OCI-LY1 (cell line): ENCODE measurements around the gene GABRA5.

Experiments used
- H2AFZ ChIP-seq: fragments of 200-600 bp; sonication (generic), shearing (Covaris generic); 2 replicates; pipeline ENCODE4 v1.6.0; 2014; ENCODE audit warnings: antibody characterized with exemption, mild to moderate bottlenecking, low read length
- H3F3A ChIP-seq: fragments of 200-600 bp; sonication (generic), shearing (Covaris generic); 2 replicates; pipeline ENCODE4 v1.6.0; 2014; ENCODE audit warnings: mild to moderate bottlenecking, antibody characterized with exemption, low read length, moderate library complexity; ENCODE audit not compliant: insufficient read depth
- H3K27ac ChIP-seq: fragments of 200-600 bp; sonication (generic); 2 replicates; pipeline ENCODE4 v1.5.1; 2014; ENCODE audit warnings: low read length, mixed run types, mild to moderate bottlenecking, low read depth; ENCODE audit not compliant: poor library complexity, severe bottlenecking
- H3K27me3 ChIP-seq: fragments of 200-600 bp; sonication (generic); 2 replicates; pipeline ENCODE4 v1.6.0; 2014; ENCODE audit warnings: antibody characterized with exemption, mild to moderate bottlenecking, low read length, moderate library complexity; ENCODE audit not compliant: insufficient read depth
- H3K36me3 ChIP-seq: fragments of 200-600 bp; sonication (generic); 2 replicates; pipeline ENCODE4 v1.6.1; 2014; ENCODE audit warnings: mild to moderate bottlenecking, antibody characterized with exemption, low read length, moderate library complexity, mixed read lengths; ENCODE audit not compliant: insufficient read depth
- H3K4me1 ChIP-seq: fragments of 200-600 bp; sonication (generic); 2 replicates; pipeline ENCODE4 v1.5.1; 2014; ENCODE audit warnings: mild to moderate bottlenecking, low read length, moderate library complexity; ENCODE audit not compliant: insufficient read depth, severe bottlenecking
- H3K4me2 ChIP-seq: fragments of 200-600 bp; sonication (generic), shearing (Covaris generic); 2 replicates; pipeline ENCODE4 v1.6.1; 2014; ENCODE audit warnings: low read length
- H3K4me3 ChIP-seq: fragments of 200-600 bp; sonication (generic); 2 replicates; pipeline ENCODE4 v1.5.1; 2014; ENCODE audit warnings: low read length, low read depth, mild to moderate bottlenecking, mixed read lengths; ENCODE audit not compliant: poor library complexity, severe bottlenecking
- H3K79me2 ChIP-seq: fragments of 200-600 bp; shearing (Covaris generic); 2 replicates; pipeline ENCODE4 v1.6.1; 2016; ENCODE audit warnings: mixed run types, low read length, mixed read lengths; ENCODE audit not compliant: insufficient read depth
- H3K9ac ChIP-seq: fragments of 200-600 bp; sonication (generic), shearing (Covaris generic); 2 replicates; pipeline ENCODE4 v1.6.1; 2014; ENCODE audit warnings: mild to moderate bottlenecking, low read length, mixed read lengths
- H3K9me2 ChIP-seq: fragments of 200-600 bp; sonication (generic), shearing (Covaris generic); 2 replicates; pipeline ENCODE4 v1.6.1; 2014; ENCODE audit warnings: low read depth, mild to moderate bottlenecking, low read length, mixed read lengths
- H3K9me3 ChIP-seq: fragments of 200-600 bp; shearing (Covaris generic); 2 replicates; pipeline ENCODE4 v1.6.1; 2014; ENCODE audit warnings: low read length, mixed read lengths
- H4K20me1 ChIP-seq: fragments of 200-600 bp; sonication (generic), shearing (Covaris generic); 2 replicates; pipeline ENCODE4 v1.6.0; 2016; ENCODE audit warnings: mild to moderate bottlenecking, low read length; ENCODE audit not compliant: insufficient read depth
- CTCF ChIP-seq: fragments of 200-600 bp; sonication (generic), shearing (Covaris generic); IDR thresholded peaks from 2 replicates; pipeline ENCODE4 v1.5.1; 2017; ENCODE audit warnings: mild to moderate bottlenecking, antibody characterized with exemption, low read length, moderate library complexity, mixed read lengths
- EZH2 ChIP-seq: fragments of 200-600 bp; sonication (generic), shearing (Covaris generic); IDR thresholded peaks from 2 replicates; pipeline ENCODE4 v1.8.0; 2017; ENCODE audit warnings: borderline replicate concordance, mixed run types, mild to moderate bottlenecking, antibody characterized with exemption, low read length, moderate library complexity, mixed read lengths

Gene GABRA5

GRCh38 chr15:26879706-26880105, 12.8 kb downstream of the GABRA5 start:
- TF ChIP-seq CTCF (no peak), EZH2 (no peak)
- no peaks in the 10 kb centered on the region for H3K4me1 ChIP-seq
- H3K4me3 ChIP-seq: no peak overlapping the region
- no peaks in the 10 kb centered on the region for H3K36me3 ChIP-seq
- no peaks in the 10 kb centered on the region for H3K9me3 ChIP-seq
- no peaks in the 10 kb centered on the region for H3K9me2 ChIP-seq
- H3K79me2 ChIP-seq: no peaks in the 10 kb centered on the region
- H3F3A ChIP-seq: no peaks in the 10 kb centered on the region
- H2AFZ ChIP-seq: no peak overlapping the region
- no peak overlapping the region for H3K9ac ChIP-seq
- no peaks in the 10 kb centered on the region for H3K27me3 ChIP-seq
- no peak overlapping the region for H3K27ac ChIP-seq
- no peak overlapping the region for H3K4me2 ChIP-seq
- no peaks in the 10 kb centered on the region for H4K20me1 ChIP-seq

GRCh38 chr15:26882112-26882511, 15.2 kb downstream of the GABRA5 start:
- Histone ChIP-seq H3K27me3 (no peaks in the 10 kb centered on the region), H3K9me2 (no peaks in the 10 kb centered on the region), H2AFZ (no peak overlapping the region), H3K27ac (no peak overlapping the region), H3F3A (no peaks in the 10 kb centered on the region), H3K9ac (no peak overlapping the region), H3K4me3 (no peak overlapping the region), H3K79me2 (no peaks in the 10 kb centered on the region), H3K36me3 (no peaks in the 10 kb centered on the region), H3K4me2 (no peak overlapping the region), H3K4me1 (no peaks in the 10 kb centered on the region), H3K9me3 (no peaks in the 10 kb centered on the region), H4K20me1 (no peaks in the 10 kb centered on the region)
- TF ChIP-seq EZH2: no peak

GRCh38 chr15:26882616-26883365, 15.9 kb downstream of the GABRA5 start:
- Histone ChIP-seq H3F3A (no peaks in the 10 kb centered on the region), H3K36me3 (no peaks in the 10 kb centered on the region), H3K4me1 (no peaks in the 10 kb centered on the region), H3K4me2 (no peak overlapping the region), H3K79me2 (no peaks in the 10 kb centered on the region), H3K4me3 (no peak overlapping the region), H3K9me3 (no peaks in the 10 kb centered on the region), H4K20me1 (no peaks in the 10 kb centered on the region), H2AFZ (no peak overlapping the region), H3K9ac (no peak overlapping the region), H3K27me3 (no peaks in the 10 kb centered on the region), H3K9me2 (no peaks in the 10 kb centered on the region), H3K27ac (no peak overlapping the region)
- no peak for TF ChIP-seq EZH2
- no peak for TF ChIP-seq CTCF

- no peaks in the 10 kb centered on the region for H3F3A ChIP-seq
- TF ChIP-seq CTCF: no peak
- no peak for TF ChIP-seq EZH2
- H4K20me1 ChIP-seq: no peaks in the 10 kb centered on the region
- H3K9me2 ChIP-seq: no peaks in the 10 kb centered on the region
- no peaks in the 10 kb centered on the region for H3K9me3 ChIP-seq
- H3K4me2 ChIP-seq: no peak overlapping the region
- H2AFZ ChIP-seq: no peak overlapping the region
- H3K36me3 ChIP-seq: no peaks in the 10 kb centered on the region
- H3K79me2 ChIP-seq: no peaks in the 10 kb centered on the region
- H3K4me1 ChIP-seq: no peaks in the 10 kb centered on the region
- H3K9ac ChIP-seq: no peak overlapping the region
- no peak overlapping the region for H3K27ac ChIP-seq
- H3K4me3 ChIP-seq: no peak overlapping the region
- no peaks in the 10 kb centered on the region for H3K27me3 ChIP-seq
Observed at GRCh38 chr15:26883466-26883865, 16.6 kb downstream of the GABRA5 start.
